GM18505 (cell line): Measurements from ENCODE around the gene PBXIP1.

Source experiments
- ATAC-seq: cut with Tn5 transposase; IDR thresholded peaks from one replicate; pipeline ENCODE4 v1.9.1; 2021; ENCODE audit not compliant: unreplicated experiment
- POLR2A ChIP-seq: IDR thresholded peaks from 4 replicates; pipeline ENCODE4 v1.6.1; 2011; ENCODE audit warnings: borderline replicate concordance; ENCODE audit not compliant: insufficient read depth, insufficient read length; ENCODE audit errors: extremely low read depth

PBXIP1 gene

DNA sequence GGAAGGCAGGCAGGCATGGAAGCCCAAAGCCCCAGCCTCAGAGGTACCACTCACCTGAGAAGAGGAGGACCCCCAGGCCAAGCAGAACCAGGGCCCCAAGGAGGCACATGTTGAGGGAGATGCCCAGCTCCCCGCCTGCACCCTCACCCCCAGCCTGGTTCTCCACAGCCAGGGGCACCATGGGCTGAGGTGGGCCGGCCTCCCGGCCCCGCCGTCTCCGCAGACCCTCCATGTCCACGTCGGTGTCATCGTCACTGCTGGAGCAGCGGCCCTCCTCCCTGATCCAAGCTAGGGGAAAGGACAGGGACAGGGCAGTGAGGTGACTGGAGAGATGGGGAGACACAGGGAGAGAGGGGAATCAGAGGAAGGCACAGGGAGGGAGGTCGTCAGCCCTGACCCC lies 7.8 kb downstream of the PBXIP1 start:
- TF ChIP-seq POLR2A = peak; percentile 5
- no peak for ATAC-seq

DNA sequence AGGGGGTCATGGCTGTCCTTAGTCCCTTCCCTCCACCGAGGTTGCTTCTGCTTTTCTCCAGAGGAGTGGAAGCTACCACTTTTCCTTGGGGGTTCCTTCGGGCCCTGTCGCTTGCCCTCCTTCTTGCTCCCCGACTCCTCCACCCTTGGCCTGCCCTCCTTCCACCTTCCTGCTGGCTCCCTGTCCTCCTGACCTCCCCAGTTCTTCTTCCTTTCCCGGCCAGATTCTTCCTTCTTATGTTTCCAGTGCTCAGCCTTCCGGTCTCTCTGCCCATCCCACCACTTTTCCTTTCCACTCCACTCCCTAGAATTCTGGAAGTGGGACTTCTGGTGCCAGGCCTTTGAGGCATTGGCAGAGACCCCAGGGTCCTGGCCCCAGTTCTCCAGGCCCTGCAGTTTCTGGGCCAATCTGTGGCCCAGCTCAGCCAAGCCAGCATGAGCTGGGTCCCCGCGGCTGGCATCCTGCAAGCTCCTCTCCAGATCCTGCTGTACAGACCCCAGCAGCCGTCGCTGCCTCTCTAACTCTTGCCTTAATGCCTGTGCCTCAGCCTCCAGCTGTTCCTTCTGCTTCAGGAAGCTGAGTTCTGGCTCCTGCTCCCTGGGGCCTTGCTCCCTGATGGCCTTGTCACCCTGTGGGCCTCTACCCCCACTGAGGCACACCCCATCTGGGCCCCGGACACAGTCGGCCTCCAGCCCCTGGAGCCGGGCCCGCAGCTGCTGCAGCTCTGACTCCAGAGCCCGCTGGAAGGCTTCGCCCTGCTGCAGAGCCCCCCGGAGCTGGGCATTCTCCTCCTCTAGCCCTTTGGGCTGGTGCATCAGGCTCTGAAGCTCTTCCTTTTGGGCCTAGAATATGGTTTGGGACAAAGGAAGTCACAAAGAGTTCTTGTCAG lies 9.7 kb downstream of the PBXIP1 start:
- no peak for TF ChIP-seq POLR2A
- ATAC-seq = no peak

DNA sequence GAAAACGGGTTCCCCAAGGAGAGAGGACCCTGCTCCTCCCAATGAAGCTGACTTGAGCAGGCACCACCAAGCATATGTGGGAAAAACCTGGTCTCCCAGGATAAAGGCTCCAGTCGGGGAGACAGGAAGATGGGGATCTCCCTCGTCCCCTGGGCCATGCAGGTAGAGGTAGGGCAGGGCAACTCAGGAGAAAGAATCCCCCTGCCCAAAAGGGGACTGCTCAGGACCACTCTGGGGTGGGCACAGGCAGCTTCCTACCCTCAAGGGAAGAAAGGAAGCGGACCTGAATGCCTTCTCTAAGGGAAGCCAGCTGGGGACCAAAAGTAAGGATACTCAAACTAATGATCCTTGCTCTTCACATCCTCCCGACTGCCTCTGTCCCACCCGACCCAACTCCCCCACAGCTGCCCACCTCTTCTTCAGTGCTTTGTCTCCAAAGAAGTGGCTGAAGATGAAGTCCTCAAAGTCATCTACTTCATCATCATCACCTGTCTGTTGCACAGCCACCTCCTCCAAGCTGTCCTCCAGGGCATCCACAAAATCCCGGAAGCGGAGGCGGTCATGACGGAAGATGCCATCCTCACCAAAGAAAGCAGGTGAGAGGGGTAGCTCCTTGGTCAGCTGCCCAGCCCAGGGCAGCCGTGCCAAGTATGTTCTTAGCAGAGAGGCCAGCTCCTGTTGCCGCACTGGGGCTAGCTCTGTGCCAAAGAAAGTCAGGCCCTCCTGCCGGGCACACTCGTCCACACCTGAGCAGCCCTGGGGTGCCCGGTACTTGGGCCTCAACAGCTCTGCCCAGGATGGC lies 10.5 kb downstream of the PBXIP1 start:
- no peak for ATAC-seq
- TF ChIP-seq POLR2A = no peak

DNA sequence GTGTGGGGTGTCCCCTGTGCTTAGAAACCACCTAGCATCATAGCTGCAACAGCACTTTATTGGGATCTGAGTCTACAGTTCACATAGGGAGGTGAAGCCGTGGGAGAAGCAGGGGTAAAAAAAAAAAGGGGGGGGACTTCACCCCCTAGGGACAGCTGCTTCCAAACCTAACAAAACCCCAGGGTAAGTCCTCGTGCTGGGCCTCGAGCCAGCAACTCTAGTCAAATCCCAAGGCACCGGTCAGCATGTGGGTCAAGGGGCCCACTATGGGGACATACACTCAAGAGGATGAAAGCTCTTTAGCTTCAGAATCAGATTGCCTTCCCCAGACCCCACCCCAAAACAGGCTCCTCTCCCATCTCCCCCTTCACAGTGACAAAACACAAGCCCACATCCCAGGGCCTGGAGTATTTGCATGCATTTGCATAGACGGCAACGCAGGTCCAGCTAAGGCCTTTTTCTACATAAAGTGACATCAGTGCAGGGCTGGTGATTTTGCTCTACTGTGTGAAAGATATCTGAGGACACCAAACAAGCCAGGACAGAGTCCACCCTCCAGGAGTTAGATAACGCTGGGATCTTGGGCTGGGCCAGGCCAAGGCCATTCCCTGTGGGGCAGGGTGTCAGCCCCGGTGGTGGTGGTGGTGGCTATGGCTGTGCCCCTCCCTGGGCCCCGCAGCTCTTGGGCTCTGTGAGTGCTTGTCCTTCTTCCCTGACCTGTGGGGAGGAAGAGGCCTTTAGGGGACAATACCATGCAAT lies 11.3 kb downstream of the PBXIP1 start:
- no peak for ATAC-seq
- no peak for TF ChIP-seq POLR2A

DNA sequence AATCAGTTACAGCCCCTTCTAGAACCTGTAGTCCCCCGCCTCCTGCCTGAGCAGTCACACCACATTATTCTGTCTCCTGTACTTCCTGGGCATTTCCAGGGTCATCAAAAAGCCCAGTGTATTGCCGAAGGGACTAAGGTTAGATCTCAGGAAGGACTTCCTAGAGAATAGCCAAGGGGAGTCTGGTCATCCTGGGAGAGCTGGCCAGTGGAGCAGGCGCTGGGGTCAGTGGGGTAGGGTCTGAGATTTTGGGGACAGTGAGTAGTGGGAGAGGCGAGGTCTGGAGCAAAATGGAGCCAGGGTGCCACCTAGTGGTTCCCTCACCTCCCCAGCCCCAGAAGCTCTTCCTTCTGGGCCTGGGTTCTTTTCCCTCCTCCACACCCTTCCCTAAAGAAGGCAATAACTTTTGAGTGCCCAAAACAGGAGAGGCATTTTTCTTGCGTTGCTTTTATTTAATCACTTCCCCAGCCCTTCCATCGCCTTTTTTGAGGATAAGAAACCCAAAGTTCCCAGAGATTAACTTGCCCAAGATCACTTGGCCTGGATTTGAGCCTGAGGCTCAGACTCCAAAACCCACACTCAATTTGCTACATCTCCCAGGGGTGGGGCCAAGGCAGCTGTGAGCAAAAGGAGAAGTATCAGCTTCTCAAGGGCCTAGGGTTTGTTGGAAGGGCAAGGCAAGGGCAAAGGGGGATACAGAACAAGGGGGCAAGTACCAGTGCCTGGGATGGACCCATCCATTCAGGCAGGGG lies 12.1 kb downstream of the PBXIP1 start:
- TF ChIP-seq POLR2A = no peak
- ATAC-seq = no peak

DNA sequence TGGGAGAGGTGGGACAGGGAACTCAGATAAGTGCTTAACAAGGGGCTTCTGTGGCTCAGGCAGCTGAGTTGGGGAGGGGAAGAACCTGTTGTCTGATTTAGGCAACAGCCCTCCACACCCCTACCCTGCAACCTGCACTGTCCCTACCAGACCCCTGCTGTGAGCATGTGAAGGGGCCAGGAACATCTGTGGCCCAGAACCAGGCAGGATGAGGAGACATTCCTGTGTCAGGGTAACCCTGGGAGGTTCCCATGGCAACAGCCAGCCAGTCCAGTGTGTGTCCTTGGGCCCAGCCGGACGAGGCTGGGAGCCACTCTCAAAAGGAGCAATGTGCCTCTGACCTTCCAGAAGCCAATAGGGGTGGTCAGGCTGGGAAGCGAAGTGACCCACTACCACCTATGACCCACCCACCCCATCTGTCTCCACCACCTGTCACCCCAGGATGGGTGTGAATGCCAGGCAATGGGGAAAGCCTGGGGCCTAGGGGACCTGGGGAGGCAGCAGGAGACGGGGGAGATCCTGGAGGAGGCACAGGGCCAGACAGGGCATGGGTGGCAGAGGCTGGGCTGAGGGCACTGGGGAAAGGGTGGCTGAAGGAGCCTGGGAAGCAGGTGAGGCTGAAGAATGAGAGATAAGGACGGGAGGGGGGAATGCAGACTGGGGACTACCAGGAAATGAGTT lies 14.4 kb downstream of the PBXIP1 start:
- TF ChIP-seq POLR2A = no peak
- ATAC-seq = no peak

DNA sequence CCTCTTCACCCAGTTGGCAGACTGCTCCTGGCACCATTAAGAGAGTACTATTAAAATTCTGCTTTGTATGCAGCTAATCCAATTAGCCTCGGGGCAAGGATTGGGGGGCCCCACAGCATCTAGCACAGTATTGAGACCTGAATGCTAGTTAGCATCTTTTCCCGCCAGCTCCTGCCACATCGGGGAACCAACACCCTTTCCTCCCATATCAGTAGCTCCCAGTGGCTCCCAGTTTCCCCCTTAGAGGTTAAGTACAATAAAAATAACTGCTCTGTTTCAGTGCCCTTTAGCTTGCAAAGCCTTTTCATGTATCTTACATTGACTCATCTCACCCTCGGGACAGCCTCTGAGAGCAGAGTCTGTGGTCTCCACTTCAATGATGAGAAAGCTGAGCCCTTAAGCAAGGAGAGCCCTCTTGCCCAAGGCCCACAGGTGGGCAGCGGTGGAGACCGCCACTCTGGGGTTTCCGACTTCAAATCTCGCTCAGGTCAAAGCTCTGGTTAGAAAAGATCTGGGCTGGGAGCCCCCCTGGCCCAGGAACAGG lies 15.2 kb downstream of the PBXIP1 start:
- TF ChIP-seq POLR2A = no peak
- no peak for ATAC-seq

DNA sequence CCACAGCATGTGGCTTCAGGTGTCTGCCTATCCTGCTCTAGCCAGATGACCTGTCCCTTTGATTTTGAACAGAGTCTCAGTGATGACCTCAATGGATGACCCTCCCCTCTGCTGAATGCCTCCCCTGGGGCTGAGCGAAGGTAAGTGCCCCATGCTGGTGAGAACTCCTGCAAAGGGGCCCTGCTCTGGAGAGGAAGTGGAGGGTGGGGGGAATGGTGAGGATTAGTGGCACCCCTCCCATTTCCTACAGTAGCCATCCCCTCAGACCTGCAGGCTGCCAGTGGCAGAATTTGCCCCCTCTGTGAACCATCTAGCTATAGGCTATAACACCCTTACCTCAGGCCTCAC lies 15.7 kb downstream of the PBXIP1 start:
- no peak for ATAC-seq
- peak; percentile 30 for TF ChIP-seq POLR2A

DNA sequence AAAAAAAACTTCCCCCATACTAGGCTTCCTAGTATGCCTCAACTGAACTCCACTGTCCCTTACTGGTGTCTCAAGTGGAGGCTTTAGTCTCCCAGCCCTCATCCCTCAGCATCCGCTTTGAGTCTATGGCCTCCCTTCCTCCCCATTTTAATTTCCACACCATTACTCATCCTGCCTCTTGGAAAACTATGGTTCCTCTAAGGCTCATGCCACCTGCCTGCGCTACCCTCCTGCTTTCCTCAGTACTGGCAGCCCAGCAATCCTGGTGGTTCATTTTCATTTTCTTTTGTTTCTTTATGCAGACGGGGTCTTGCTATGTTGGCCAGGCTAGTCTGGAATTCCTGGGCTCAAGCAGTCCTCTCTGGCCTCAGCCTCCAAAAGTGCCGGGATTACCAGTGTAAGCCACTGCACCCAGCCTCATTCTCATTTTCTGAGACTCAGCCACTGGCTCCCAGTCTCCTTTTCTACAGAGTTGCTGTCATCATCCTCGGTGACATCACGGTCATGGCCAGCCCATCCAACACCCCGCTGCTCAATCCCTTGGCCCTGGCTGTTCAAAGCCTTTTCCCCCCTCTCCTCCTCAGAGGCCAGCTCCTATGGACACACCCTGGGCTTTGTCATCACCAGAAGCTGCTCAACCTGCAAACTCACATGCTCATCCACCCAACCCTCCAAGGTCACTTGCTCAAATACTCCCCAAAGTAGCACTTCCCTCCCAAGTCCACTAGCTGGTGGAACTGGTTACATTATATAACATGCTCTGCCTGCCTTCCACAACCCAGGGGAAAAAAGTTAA lies 17.1 kb downstream of the PBXIP1 start:
- TF ChIP-seq POLR2A = no peak
- no peak for ATAC-seq

DNA sequence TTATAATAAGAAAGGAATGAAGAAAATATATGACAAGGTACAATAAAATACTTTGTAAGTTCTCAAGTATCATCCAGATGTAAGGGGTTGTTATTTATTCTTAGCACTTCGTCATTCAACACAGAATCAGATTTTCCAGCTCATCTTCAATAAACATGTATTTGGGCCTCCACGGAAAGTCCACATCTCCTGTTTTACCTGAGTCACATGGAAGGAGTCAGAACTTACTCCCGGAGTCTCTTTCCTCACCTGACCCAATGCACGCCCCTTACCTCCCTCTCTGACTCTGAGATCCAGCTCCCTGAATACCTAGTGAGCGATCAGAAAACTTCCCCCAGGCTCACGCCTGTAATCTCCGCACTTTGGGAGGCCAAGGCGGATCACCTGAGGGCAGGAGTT lies 17.9 kb downstream of the PBXIP1 start:
- TF ChIP-seq POLR2A = no peak

More for the DNA sequence above, 17.9 kb downstream of the PBXIP1 start:
- no peak for ATAC-seq
